ENCODE measurements around the gene NAB2.

Gene NAB2

GRCh38 chr12:57094208-57095160 lies 5.6 kb downstream of the NAB2 start:
- no peak for DNase-seq

- no peak for DNase-seq
These were observed 6.5 kb downstream of the NAB2 start for GRCh38 chr12:57095440-57095839.

DNA sequence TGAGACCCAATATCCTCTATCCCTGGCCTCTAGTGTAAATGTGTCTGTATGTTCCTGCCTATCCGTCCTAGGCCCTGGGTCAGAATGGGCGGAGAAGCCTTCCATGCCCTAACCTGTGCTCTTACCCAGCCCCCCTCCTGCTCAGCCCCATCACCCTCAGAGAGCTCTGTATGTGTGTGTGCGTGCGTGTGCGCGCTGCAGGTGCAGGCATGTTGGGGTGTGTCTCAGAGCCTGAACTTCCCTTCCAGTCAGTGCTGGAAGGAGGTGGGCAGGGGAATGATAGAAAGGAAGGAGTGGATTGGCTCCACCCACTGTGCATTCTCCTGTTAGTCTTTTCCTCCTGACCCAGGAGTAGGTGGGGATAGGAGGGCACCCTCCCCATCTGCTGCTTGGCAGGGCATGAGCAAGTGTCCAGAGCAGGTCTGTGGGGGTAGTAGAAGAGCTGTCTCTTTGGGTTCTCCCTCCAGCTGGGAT lies 7.2 kb downstream of the NAB2 start:
- DNase-seq: peak; percentile 25

DNA sequence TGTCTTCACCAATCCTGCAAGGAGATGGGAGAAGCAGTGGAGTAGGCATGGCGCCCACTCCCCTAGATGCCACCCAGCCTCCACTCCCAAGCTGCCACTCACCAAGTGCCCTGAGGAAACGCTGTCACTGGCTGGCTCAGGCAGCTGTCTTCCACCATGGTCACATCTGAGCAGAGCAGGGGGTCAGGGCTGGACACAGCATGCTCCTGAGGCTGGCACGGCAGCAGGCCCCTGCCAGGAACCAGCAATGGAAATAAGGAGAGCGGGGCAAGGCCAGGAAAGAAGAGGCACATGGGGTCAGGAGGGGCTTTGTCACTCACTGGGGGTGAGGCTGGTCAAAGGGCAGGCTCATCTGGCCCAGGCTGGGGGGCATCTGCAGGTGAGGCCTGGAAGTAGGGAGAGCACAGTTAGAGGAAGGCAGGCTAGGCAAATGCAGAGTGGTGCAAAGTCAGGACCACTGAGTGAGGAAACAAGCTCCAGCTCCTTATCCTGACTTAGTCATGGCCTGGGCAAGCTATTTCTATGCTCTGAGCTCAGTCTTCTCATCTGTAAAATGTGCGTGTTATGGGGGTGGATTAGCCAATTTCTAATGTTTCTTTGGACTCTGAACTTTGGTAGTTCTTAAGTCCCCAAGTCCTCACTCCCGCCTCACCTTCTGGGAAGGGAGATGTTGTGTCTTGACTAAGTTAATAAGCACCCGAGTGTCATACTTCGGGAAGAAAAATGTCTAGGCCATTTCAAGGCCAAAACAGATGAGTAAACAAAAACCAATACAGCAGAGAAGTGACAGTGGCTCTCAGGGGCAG lies 8.0 kb downstream of the NAB2 start:
- no peak for DNase-seq

DNA sequence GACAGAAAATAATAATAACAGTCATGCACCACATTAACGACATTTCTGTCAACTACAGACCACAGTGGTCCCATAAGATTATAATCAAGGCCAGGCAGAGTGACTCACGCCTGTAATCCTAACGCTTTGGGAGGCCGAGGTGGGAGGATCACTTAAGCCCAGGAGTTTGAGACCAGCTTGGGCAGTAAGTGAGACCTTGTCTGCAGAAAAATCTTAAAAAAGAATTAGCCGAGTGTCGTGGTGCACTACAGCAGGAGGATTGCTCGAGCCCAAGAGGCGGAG lies 8.6 kb downstream of the NAB2 start:
- DNase-seq: no peak

DNA sequence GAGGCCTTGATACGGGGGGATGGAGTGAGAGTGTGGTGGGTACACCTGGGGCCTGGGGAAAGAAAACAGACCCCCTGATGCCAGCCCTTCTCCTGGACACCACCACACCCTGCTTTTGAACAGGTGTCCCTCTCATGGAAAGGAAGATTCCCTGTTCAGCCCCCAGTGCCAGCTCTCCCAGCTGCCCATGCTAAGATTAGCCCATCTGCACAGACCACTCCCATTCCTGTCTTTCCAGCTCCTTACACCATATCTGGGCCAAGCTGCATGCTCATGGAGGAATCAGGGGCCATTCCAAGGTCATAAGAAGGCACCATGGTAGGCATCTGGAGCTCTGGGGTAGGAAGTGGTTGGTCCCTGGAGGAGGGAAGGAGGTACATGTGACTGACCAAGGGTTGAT lies 9.6 kb downstream of the NAB2 start:
- no peak for DNase-seq

- no peak for DNase-seq
These were observed 10.3 kb downstream of the NAB2 start for GRCh38 chr12:57099047-57099714.

GRCh38 chr12:57099766-57100165 lies 10.9 kb downstream of the NAB2 start:
- no peak for DNase-seq

GRCh38 chr12:57101892-57102695 lies 13.2 kb downstream of the NAB2 start:
- DNase-seq: no peak

- no peak for DNase-seq
These were observed 14.9 kb downstream of the NAB2 start for GRCh38 chr12:57103856-57104255.

DNA sequence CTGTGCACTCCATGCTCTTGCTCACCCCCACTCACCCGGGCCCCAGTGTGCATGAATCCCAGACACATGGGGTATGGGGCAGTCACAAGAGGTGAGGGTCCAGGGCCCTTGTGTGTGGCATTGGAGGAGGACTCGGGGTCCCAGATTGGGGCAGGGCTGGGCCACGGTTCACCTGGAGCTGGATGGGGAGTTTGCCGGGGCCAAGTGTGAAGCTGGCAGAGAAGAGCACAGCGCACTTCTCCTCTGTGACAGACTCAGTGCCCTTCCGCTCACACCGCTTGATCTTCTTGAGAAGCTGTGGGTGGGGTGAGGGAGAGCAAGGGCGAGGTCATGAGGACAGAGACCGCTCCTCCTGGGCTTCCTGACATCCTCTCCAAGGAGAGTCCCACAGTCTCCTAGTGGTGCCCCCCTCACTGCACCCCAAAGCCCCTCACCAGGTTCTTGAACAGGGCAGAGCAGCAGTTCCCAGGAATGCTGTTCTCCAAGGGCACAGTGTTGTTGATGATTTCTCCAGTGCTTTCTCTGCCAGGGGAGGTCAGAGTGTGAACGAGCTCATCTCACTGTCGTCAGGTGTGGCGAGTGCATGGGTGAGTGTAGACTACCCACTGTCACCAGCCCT lies 15.5 kb downstream of the NAB2 start:
- no peak for DNase-seq

GRCh38 chr12:57105011-57105753 lies 16.3 kb downstream of the NAB2 start:
- DNase-seq: no peak

- DNase-seq: no peak
These were observed 17.3 kb downstream of the NAB2 start for GRCh38 chr12:57106021-57106708.

DNA sequence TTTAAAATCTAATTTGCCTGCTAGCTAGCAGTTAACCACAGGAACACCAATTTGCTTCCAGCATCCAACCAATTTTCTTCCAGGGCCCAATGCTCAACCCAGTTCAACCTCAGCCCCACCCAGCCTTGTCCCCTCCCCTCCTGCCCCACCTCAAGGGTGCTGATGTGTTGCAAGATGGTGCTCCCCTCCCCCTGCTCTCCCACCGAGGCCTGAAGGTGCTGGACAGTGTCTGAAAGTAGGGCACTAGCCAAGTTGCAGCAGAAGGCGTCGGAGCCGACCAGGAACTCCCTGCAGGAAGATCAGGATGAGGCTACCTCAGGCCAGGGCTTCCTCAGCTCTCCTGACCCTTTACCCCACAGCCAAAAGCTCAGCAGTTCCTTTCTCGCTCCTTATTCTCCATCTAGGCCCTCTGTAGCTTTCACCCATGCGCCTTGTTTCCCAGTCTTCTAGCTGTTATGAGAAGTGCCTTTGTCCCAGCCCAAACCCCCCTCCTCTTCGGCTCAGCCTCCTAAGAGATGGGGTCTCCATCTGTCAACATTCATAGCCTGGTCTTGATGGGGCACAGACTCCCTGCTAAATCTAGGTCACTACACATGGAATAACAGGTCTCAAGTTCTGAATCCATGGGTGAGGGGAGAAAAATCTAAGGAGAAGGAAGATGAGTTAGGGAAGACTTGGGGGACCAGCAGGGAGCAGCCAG lies 18.7 kb downstream of the NAB2 start:
- no peak for DNase-seq

GRCh38 chr12:57109207-57110103 lies 20.5 kb downstream of the NAB2 start:
- no peak for DNase-seq

GRCh38 chr12:57110104-57111030 lies 21.5 kb downstream of the NAB2 start:
- DNase-seq: no peak

- no peak for DNase-seq
These were observed 22.3 kb downstream of the NAB2 start, which contains the start of gene STAT6 for GRCh38 chr12:57111031-57111734. STAT6 (minus strand) TSS chr12:57111362; CDS start chr12:57108278, 3,084 bp downstream.
